HG03520 (cell line): ENCODE measurements around the gene BBS9.
"Not testable (repeated sequence)": the region's sequence is repeated elsewhere in the genome, so short reads cannot be mapped to it uniquely, and the experiment has no call there.

Source experiments
- ATAC-seq: cut with Tn5 transposase; IDR thresholded peaks from one replicate; pipeline ENCODE4 v1.9.1; 2021; ENCODE audit warnings: mild to moderate bottlenecking, moderate library complexity; ENCODE audit not compliant: unreplicated experiment

Gene BBS9

GRCh38 chr7:33128990-33129805 lies at the start of gene BBS9:
TSS of gene BBS9 (plus strand) at chr7:33129564. CDS start at chr7:33146253, 16,689 bp downstream.
- peak; percentile 100 for ATAC-seq

GRCh38 chr7:33079763-33080690 lies 49.3 kb upstream of the BBS9 start:
- ATAC-seq = no peak

- ATAC-seq = no peak
Observed at GRCh38 chr7:33087356-33087755, 42.0 kb upstream of the BBS9 start.

- ATAC-seq = no peak
Observed at GRCh38 chr7:33087858-33088257, 41.5 kb upstream of the BBS9 start.

GRCh38 chr7:33089142-33089541 lies 40.2 kb upstream of the BBS9 start:
- ATAC-seq = no peak

GRCh38 chr7:33091111-33091531 lies 38.2 kb upstream of the BBS9 start:
- ATAC-seq = no peak

- no peak for ATAC-seq
Observed at GRCh38 chr7:33091641-33092191, 37.6 kb upstream of the BBS9 start.

- no peak for ATAC-seq
Observed at GRCh38 chr7:33093266-33093665, 36.1 kb upstream of the BBS9 start.

- ATAC-seq = not testable (repeated sequence)
Observed at GRCh38 chr7:33094745-33095275, 34.6 kb upstream of the BBS9 start.

GRCh38 chr7:33099154-33099940 lies 30.0 kb upstream of the BBS9 start:
- ATAC-seq = no peak

- ATAC-seq = no peak
Observed at GRCh38 chr7:33100770-33101169, 28.6 kb upstream of the BBS9 start.

- ATAC-seq = no peak
Observed at GRCh38 chr7:33101906-33102305, 27.5 kb upstream of the BBS9 start.

GRCh38 chr7:33107136-33108066 lies 22.0 kb upstream of the BBS9 start:
- peak; percentile 27 for ATAC-seq

GRCh38 chr7:33108554-33109004 lies 20.8 kb upstream of the BBS9 start:
- ATAC-seq = peak; percentile 8

GRCh38 chr7:33109005-33109757 lies 20.2 kb upstream of the BBS9 start, which contains the start of gene RP9:
TSS of gene RP9 (minus strand) at chr7:33109404. CDS start at chr7:33109372, 32 bp downstream.
- peak; percentile 85 for ATAC-seq

GRCh38 chr7:33109758-33110238 lies 19.6 kb upstream of the BBS9 start:
- ATAC-seq = no peak

- ATAC-seq = no peak
Observed at GRCh38 chr7:33111614-33112013, 17.8 kb upstream of the BBS9 start.

GRCh38 chr7:33114976-33115375 lies 14.4 kb upstream of the BBS9 start:
- no peak for ATAC-seq
